Activated naive CD8-positive, alpha-beta T cell treated with anti-CD3 and anti-CD28 coated beads for 36 hours (primary cell): ENCODE data around the gene SF3B1. TPM values are rescaled to one million over a fixed set of nuclear protein-coding genes. Genes with fewer than 3 reads are reported as not detected.
"Not testable (repeated sequence)": the region's sequence is repeated elsewhere in the genome, so short reads cannot be mapped to it uniquely, and the experiment has no call there.

ENCODE experiments used
- DNase-seq: peaks from one replicate; pipeline ENCODE4 v3.0.0; 2021
- H3K27ac Mint-ChIP-seq: one replicate; pipeline ENCODE4 v1.8.0; 2022; ENCODE audit warnings: mild to moderate bottlenecking, moderate library complexity, mixed read lengths
- H3K27me3 Mint-ChIP-seq: one replicate; pipeline ENCODE4 v1.8.0; 2022; ENCODE audit warnings: mild to moderate bottlenecking, mixed read lengths
- H3K36me3 Mint-ChIP-seq: one replicate; pipeline ENCODE4 v1.8.0; 2021; ENCODE audit warnings: mild to moderate bottlenecking, mixed read lengths
- H3K4me1 Mint-ChIP-seq: one replicate; pipeline ENCODE4 v1.8.0; 2021; ENCODE audit warnings: mixed read lengths
- H3K4me3 Mint-ChIP-seq: one replicate; pipeline ENCODE4 v1.8.0; 2022; ENCODE audit warnings: mild to moderate bottlenecking, moderate library complexity, mixed read lengths
- H3K9me3 Mint-ChIP-seq: one replicate; pipeline ENCODE4 v1.8.0; 2022; ENCODE audit warnings: mixed read lengths
- total RNA-seq, 2 experiments: library from RNA; stranded (reverse); gene quantifications; one replicate each; pipeline ENCODE4 v1.2.3, GENCODE V29; 2021

Gene SF3B1
- total RNA-seq, 2 experiments from 2014 or later, result 230 to 241 TPM

GRCh38 chr2:197414515-197414914 lies 20.3 kb downstream of the SF3B1 start:
- Mint-ChIP-seq H3K27me3 (no peaks in the 10 kb centered on the region), H3K27ac (no peak overlapping the region), H3K4me3 (no peak overlapping the region), H3K36me3 (peaks cover 40% of the 10 kb centered on the region), H3K4me1 (peaks cover 3% of the 10 kb centered on the region), H3K9me3 (no peaks in the 10 kb centered on the region)
- DNase-seq, result no peak

DNA sequence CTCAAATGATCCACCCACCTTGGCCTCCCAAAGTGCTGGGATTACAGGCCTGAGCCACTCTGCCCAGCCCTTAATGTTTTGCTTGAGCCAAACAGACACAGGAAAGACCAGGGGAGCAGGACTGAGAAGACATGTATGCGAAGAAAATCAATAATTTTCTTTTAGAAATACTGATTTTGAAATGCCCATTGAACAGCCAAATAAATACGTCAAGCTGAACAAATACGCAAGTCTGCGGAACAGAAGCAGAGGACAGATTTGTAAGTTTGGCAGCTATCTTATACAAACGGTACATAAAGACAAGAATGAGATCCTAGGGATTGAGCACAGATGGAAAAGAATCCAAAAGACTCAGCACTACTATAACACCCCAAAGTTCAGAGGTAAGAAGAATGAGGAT lies 20.8 kb downstream of the SF3B1 start:
- peaks cover 4% of the 10 kb centered on the region for H3K4me1 Mint-ChIP-seq
- no peak overlapping the region for H3K27ac Mint-ChIP-seq

DNA sequence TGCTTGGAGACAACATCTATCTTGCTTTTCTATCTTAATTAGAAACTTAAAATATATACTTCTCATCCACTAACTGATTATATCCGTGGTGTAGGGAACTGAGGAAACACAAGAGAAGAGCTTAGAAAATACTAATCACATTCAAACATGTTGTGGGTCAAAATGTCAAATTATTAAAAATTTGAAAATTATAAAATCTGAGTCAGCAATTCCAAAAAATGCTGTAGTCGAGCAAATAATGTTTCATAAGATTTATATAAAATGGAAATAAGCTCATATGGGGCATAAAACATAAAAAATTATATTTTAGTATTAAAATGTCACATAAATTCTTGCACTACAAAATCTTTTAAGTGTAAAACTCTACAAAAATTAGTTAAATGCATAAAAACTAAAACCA lies 29.2 kb downstream of the SF3B1 start:
- Mint-ChIP-seq H3K27me3 (no peaks in the 10 kb centered on the region), H3K27ac (no peak overlapping the region), H3K9me3 (no peaks in the 10 kb centered on the region), H3K4me1 (peaks cover 2% of the 10 kb centered on the region), H3K4me3 (no peak overlapping the region), H3K36me3 (peaks cover 25% of the 10 kb centered on the region)
- DNase-seq, result no peak

More for the DNA sequence above, 20.8 kb downstream of the SF3B1 start:
- H3K4me3 Mint-ChIP-seq, result no peak overlapping the region
- peaks cover 41% of the 10 kb centered on the region for H3K36me3 Mint-ChIP-seq
- no peaks in the 10 kb centered on the region for H3K27me3 Mint-ChIP-seq
- no peak for DNase-seq
- H3K9me3 Mint-ChIP-seq, result no peaks in the 10 kb centered on the region

DNA sequence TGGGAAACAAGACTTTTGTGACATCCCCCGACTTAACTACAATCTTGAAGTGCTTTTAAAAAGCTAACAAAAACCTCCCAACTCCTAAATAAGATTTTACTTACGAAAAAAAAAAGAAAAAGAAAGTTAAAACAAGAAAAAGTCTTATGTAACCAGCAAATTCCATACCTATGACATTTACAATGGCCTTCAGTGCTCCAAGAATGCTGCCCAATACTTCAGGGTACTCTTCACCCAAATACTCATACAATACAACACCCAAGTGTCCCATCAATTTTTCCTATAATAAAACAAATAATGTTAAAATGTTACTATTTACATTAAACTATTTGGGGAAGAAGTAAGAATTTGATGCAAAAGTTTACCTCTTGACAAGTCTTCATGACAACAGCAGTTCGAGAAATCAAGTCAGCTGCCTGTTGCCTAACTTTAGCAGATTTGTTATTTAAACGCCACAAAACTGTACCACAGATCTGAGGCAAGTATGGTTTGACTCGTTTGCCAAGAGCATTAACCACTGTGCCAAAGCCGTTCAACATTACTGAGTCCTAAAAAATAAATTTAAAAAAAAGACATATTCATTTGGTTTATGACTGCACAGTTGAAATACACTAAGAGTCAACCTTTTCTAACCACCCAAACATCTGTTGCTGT lies 34.8 kb downstream of the SF3B1 start:
- Mint-ChIP-seq H3K27ac (no peak overlapping the region), H3K4me1 (peaks cover 1% of the 10 kb centered on the region), H3K9me3 (no peaks in the 10 kb centered on the region), H3K36me3 (peaks cover 26% of the 10 kb centered on the region), H3K27me3 (no peaks in the 10 kb centered on the region), H3K4me3 (no peak overlapping the region)
- no peak for DNase-seq

DNA sequence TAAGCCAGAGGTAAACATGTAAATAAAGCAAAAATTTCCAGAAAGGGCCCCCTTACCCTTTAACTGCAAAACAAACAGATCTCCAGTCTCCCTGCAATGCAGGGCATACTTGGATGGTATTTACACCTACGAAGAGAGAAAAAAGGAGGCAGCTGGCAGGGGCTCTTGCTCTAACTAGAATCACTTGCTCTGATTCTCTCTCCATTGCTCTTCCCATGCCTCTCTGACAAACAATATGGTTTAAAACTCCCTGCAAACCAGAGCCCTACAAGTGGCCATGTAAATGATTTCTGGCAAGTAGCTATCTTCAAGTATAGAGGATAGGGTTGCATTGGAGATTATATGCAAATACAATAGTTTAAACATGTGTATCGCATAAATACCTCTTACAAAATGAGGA lies 35.9 kb downstream of the SF3B1 start:
- H3K4me1 Mint-ChIP-seq, result peaks cover 1% of the 10 kb centered on the region
- no peaks in the 10 kb centered on the region for H3K9me3 Mint-ChIP-seq
- H3K36me3 Mint-ChIP-seq, result peaks cover 30% of the 10 kb centered on the region

GRCh38 chr2:197391220-197391717 lies 43.6 kb downstream of the SF3B1 start:
- Mint-ChIP-seq H3K27me3 (no peaks in the 10 kb centered on the region), H3K36me3 (peaks cover 19% of the 10 kb centered on the region), H3K27ac (peak overlapping the region; percentile 52), H3K4me3 (no peak overlapping the region), H3K9me3 (no peaks in the 10 kb centered on the region), H3K4me1 (peaks cover 4% of the 10 kb centered on the region)
- no peak for DNase-seq

More for the DNA sequence above, 35.9 kb downstream of the SF3B1 start:
- Mint-ChIP-seq H3K4me3 (no peak overlapping the region), H3K27me3 (no peaks in the 10 kb centered on the region), H3K27ac (no peak overlapping the region)
- DNase-seq, result no peak

DNA sequence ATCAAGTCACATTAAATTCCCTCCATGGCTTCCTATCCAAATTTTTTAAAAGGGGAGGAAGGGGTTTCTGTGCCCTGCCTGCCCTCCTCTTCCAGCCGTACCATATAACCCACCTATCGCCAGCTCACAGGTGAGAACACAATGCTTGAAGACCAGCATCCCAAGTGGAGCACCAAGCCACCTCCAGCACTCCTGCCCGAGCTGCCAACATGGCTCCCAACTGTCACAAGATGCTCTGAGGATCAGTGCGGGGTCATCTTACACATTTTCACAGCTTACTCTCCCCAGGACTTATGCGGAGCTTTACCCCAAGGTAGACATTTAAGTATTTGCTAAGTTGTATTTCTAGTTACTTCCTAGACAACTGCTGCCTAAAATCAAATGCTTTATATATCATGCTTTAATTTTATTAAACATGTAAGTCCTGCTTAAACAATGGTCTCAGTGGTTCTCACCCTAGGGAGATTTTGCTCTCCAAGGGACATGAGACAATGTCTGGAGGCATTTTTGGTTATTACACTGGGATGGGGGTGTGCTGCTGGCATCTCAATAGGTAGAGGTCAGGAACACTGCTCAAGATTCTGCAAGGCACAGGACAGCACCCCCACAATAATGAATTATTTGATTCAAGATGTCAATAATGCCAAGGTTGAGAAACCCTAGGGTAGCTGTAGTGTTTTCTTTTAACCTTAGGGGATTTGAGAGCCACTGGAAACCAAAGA lies 45.8 kb downstream of the SF3B1 start:
- Mint-ChIP-seq H3K36me3 (peaks cover 10% of the 10 kb centered on the region), H3K4me3 (no peak overlapping the region), H3K27me3 (no peaks in the 10 kb centered on the region), H3K27ac (no peak overlapping the region), H3K9me3 (no peaks in the 10 kb centered on the region), H3K4me1 (peaks cover 4% of the 10 kb centered on the region)
- no peak for DNase-seq

GRCh38 chr2:197387179-197387578 lies 47.6 kb downstream of the SF3B1 start:
- H3K27ac Mint-ChIP-seq, result no peak overlapping the region
- H3K9me3 Mint-ChIP-seq, result no peaks in the 10 kb centered on the region
- no peak overlapping the region for H3K4me3 Mint-ChIP-seq
- H3K4me1 Mint-ChIP-seq, result peaks cover 4% of the 10 kb centered on the region
- peaks cover 8% of the 10 kb centered on the region for H3K36me3 Mint-ChIP-seq
- no peaks in the 10 kb centered on the region for H3K27me3 Mint-ChIP-seq
- no peak for DNase-seq

DNA sequence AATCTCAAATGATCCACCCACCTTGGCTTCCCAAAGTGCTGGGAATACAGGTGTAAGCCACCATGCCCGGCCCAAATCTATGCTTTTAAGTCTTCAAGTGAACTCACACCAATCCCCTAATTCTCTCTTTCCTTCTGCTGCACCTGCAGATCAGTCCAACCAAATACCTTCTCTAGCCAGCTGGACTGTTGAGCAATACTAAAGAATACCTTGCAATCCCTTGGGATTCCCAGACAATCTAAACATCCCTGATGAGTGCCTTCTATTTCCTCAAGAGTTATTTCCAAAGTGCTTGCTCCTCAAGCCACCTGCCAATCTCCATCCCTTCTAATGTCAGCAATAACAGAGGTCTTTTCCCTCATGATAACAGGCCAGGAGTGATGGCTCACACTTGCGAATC lies 48.6 kb downstream of the SF3B1 start:
- Mint-ChIP-seq H3K27ac (no peak overlapping the region), H3K27me3 (no peaks in the 10 kb centered on the region), H3K4me1 (peaks cover 4% of the 10 kb centered on the region), H3K36me3 (peaks cover 6% of the 10 kb centered on the region), H3K9me3 (no peaks in the 10 kb centered on the region), H3K4me3 (no peak overlapping the region)
- DNase-seq, result no peak

- Mint-ChIP-seq H3K9me3 (no peaks in the 10 kb centered on the region), H3K4me3 (no peak overlapping the region), H3K27ac (no peak overlapping the region), H3K36me3 (no peaks in the 10 kb centered on the region), H3K4me1 (peaks cover 4% of the 10 kb centered on the region), H3K27me3 (no peaks in the 10 kb centered on the region)
- no peak for DNase-seq
Measured at GRCh38 chr2:197383825-197384224, 51.0 kb downstream of the SF3B1 start.

DNA sequence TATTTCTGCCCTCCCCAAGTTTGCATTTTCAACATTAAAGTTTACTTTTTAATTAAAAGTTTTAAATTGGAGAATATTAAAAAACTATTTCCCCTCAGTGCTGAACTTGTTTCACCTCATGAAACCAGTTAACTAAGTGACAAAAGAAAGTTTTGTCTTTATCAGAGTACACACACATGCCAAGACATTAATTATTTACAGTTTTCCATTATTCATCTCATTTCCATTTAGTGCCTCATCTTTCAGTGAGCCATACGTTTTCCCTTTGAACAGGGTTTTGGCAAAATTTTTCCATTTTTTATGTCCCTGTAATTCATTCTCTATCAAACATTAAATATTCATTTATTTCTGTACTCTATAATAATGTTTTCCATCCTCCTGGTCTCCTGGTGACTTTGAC lies 53.2 kb downstream of the SF3B1 start:
- H3K27ac Mint-ChIP-seq, result no peak overlapping the region
- no peaks in the 10 kb centered on the region for H3K27me3 Mint-ChIP-seq
- H3K4me3 Mint-ChIP-seq, result no peak overlapping the region
- H3K9me3 Mint-ChIP-seq, result no peaks in the 10 kb centered on the region
- peaks cover 16% of the 10 kb centered on the region for H3K4me1 Mint-ChIP-seq
- no peak for DNase-seq
- no peaks in the 10 kb centered on the region for H3K36me3 Mint-ChIP-seq

- not testable (repeated sequence) for H3K36me3 Mint-ChIP-seq, DNase-seq, H3K27ac Mint-ChIP-seq, H3K4me3 Mint-ChIP-seq, H3K9me3 Mint-ChIP-seq, H3K27me3 Mint-ChIP-seq
- H3K4me1 Mint-ChIP-seq, result peaks cover 16% of the 10 kb centered on the region
Measured at GRCh38 chr2:197379918-197380309, 54.9 kb downstream of the SF3B1 start.

- DNase-seq, H3K36me3 Mint-ChIP-seq, H3K4me3 Mint-ChIP-seq, H3K27me3 Mint-ChIP-seq, H3K9me3 Mint-ChIP-seq, H3K27ac Mint-ChIP-seq: not testable (repeated sequence)
- peaks cover 16% of the 10 kb centered on the region for H3K4me1 Mint-ChIP-seq
Measured at GRCh38 chr2:197379308-197379917, 55.4 kb downstream of the SF3B1 start.

GRCh38 chr2:197378494-197379307 lies 56.1 kb downstream of the SF3B1 start:
- Mint-ChIP-seq H3K27me3 (no peaks in the 10 kb centered on the region), H3K4me1 (peaks cover 18% of the 10 kb centered on the region), H3K27ac (peak overlapping the region; percentile 7), H3K36me3 (no peaks in the 10 kb centered on the region), H3K9me3 (no peaks in the 10 kb centered on the region), H3K4me3 (no peak overlapping the region)
- DNase-seq, result peak; percentile 64

DNA sequence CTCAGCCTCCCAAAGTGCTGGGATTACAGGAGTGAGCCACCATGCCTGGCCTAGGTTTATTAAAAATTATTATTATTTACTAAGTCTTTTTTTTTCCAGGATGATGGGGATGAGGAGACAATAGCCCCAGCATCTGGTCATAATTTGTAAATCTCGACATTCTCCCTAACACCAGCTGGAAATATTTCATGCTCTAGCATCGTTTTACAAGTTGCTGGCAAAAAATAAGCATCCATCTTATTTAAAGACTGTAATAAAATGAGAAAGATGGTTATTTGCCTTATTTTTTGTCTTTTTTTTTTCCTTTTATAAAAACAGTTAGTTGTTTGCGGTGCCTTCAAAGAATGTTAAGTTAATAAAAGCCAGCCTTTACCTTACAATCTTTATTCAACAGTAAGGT lies 56.7 kb downstream of the SF3B1 start:
- no peaks in the 10 kb centered on the region for H3K36me3 Mint-ChIP-seq
- H3K27me3 Mint-ChIP-seq, result no peaks in the 10 kb centered on the region

More for the DNA sequence above, 56.7 kb downstream of the SF3B1 start:
- H3K27ac Mint-ChIP-seq, result no peak overlapping the region
- peaks cover 18% of the 10 kb centered on the region for H3K4me1 Mint-ChIP-seq
- no peaks in the 10 kb centered on the region for H3K9me3 Mint-ChIP-seq
- no peak overlapping the region for H3K4me3 Mint-ChIP-seq
- DNase-seq, result no peak
